Measurements from ENCODE around the gene SELENOF.

DNA sequence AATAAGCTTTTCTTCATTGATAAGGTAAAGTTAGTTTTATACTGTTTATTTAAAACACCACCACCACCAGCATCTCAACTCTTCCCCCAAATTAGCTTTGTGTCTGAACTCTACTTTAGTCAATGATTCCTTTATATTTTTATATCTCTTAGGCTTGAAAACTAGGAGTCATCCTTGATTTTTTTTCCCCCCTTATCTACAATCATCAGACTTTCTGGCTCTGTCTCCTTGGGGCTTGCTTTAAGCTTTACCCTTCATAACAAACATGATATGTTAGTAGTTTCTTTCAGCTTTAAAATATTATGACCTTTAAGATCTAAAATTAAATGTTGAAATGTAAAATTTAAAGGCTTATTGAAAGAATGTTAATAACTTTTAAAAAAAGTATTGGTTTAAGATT is 28.8 kb upstream of the SELENOF start:
- no peak for TF ChIP-seq POLR2AphosphoS5 (IDR thresholded peaks at IDR 0.05; ENCODE audit: borderline replicate concordance, low read depth, low read length)
- no peak for TF ChIP-seq EZH2 (IDR thresholded peaks at IDR 0.05)
